Measurements from ENCODE around the gene MGAT3. TPM values are rescaled to one million over a fixed set of nuclear protein-coding genes. Genes with fewer than 3 reads are reported as not detected.

Gene MGAT3
- total and polyA plus RNA-seq, 2 donors (not counting 1 experiment from before 2014, with no cell fraction given): 11.1 to 27.8 TPM

DNA sequence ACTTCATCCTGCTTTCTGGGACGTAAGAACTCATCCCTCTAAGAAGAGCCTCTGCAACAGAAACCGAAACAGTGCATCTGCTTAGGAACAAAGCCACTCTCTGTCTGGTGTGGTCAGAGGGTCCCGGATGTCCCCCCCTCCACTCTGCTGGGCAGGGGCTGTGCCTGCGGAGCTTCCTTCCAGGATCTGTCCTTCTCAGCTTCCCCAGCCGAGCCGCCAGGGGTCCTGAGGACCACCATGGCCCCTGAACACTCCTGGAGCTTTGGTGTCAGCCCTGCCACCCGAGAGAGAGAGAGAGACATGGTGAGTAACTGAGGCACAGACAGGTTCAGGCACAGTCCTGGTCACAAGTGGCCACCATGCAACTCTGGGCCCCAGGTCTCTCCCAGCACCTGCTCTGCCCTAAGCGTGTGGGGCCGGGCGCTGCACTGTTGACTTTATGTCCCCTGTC, 24.4 kb upstream of the MGAT3 start:
- no peak for ATAC-seq (ENCODE audit: low read depth)
- intact Hi-C loops (cut with micrococcal nuclease): no loop called here

DNA sequence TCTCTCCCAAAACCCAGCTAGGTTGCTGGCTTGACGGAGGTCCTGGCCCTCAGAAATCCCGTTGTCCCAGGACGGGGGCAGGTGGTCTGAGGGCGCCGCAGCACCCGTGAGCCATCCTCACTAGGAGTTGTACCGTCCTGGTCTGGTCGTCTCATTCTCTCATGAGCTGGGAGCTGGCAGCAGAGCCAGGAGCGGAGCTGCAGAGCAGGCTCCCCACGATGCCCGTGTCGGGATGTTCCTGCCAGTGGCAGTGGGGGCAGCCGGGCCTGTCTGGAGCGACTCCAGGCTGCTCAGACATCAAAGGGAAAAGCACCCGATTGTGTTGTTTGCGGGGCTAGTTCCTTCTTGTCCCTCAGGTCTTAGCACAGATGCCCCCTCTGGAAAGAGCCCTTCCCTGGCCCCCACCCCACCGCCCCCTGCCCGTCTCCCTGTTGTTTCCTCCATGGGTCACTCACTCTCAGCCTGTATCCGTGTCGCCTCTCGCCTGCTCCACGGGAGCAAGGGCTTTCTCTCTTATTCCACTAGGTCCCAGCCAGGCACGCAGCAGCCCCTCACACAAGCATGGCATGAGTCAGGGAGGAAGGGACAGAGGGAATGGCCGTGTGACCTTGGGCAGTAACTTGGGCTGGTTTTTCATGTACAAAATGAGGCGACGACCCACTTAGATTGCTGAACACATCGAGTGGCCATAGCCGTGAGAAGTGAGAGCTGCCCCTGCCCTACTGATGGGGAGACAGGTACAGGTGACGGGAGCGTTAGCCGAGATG, 23.2 kb upstream of the MGAT3 start:
- CTCF ChIA-PET: interaction anchor here (6.5 kb wide), 1 partner anchor 60 kb away, joined by 37 read pairs; no protein-coding TSS in a partner anchor

More for the DNA sequence above, 24.4 kb upstream of the MGAT3 start:
- Histone ChIP-seq H3K4me1 (ENCODE audit: control insufficient read depth in 2 of 2, insufficient read depth in 2 of 2, low read length in 2 of 2) (peaks cover 3 to 4% of the 10 kb centered on the region in 2 donors), H3K36me3 (replicated peaks in 1 of 2; ENCODE audit: control extremely low read depth in 1 of 2, control insufficient read depth in 1 of 2, extremely low read depth in 1 of 2, insufficient read depth in 2 of 2, low read length in 1 of 2) (peaks cover 0 to 50% of the 10 kb centered on the region in 2 experiments), H3K4me2 (replicated peaks; ENCODE audit: low read depth, low read length, poor library complexity, severe bottlenecking) (no peak overlapping the region), H2AFZ (ENCODE audit: insufficient read depth, low read depth, low read length, poor library complexity, severe bottlenecking) (no peak overlapping the region), H3K27ac (ENCODE audit: low read length in 2 of 2) (no peak overlapping the region), H3K9ac (ENCODE audit: low read length) (no peak overlapping the region), H3K27me3 (replicated peaks in 1 of 4; ENCODE audit: control extremely low read depth in 1 of 4, control insufficient read depth in 3 of 4, insufficient read depth in 4 of 4, low read length in 3 of 4) (no peaks in the 10 kb centered on the region), H3K79me2 (ENCODE audit: control insufficient read depth, insufficient read depth, low read length) (peaks cover under 1% of the 10 kb centered on the region), H3K9me3 (ENCODE audit: control extremely low read depth in 1 of 3, control insufficient read depth in 2 of 3, insufficient read depth in 1 of 3, low read length in 2 of 3) (no peaks in the 10 kb centered on the region), H4K20me1 (ENCODE audit: control insufficient read depth, insufficient read depth, low read length, poor library complexity, severe bottlenecking) (peaks cover 5% of the 10 kb centered on the region), H3K4me3 (ENCODE audit: control extremely low read depth in 1 of 5, extremely low read depth in 1 of 5, insufficient read depth in 1 of 5, low read depth in 2 of 5, low read length in 4 of 5) (no peak overlapping the region)
- no peaks in the 10 kb centered on the region for H3K9me3 Mint-ChIP-seq (ENCODE audit: insufficient read depth)
- CTCF ChIA-PET: no interaction called here
- no peaks in the 10 kb centered on the region for H3K27me3 Mint-ChIP-seq
- H3K4me3 Mint-ChIP-seq: no peak overlapping the region
- no peak for TF ChIP-seq EZH2 (IDR thresholded peaks at IDR 0.05; ENCODE audit: borderline replicate concordance, insufficient read depth, low read depth, low read length, poor library complexity, severe bottlenecking)
- TF ChIP-seq, protein P1, sequence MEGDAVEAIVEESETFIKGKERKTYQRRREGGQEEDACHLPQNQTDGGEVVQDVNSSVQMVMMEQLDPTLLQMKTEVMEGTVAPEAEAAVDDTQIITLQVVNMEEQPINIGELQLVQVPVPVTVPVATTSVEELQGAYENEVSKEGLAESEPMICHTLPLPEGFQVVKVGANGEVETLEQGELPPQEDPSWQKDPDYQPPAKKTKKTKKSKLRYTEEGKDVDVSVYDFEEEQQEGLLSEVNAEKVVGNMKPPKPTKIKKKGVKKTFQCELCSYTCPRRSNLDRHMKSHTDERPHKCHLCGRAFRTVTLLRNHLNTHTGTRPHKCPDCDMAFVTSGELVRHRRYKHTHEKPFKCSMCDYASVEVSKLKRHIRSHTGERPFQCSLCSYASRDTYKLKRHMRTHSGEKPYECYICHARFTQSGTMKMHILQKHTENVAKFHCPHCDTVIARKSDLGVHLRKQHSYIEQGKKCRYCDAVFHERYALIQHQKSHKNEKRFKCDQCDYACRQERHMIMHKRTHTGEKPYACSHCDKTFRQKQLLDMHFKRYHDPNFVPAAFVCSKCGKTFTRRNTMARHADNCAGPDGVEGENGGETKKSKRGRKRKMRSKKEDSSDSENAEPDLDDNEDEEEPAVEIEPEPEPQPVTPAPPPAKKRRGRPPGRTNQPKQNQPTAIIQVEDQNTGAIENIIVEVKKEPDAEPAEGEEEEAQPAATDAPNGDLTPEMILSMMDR (IDR thresholded peaks at IDR 0.05): no peak
- peaks cover 4% of the 10 kb centered on the region for H3K4me1 Mint-ChIP-seq
- WGBS (ENCODE audit: insufficient coverage): 86% methylated on average over 10 of the region's 10 CpGs
- DNase-seq: no peak
- POLR2A ChIA-PET: no interaction called here
- no peak overlapping the region for H3K27ac Mint-ChIP-seq

More for the DNA sequence above, 23.2 kb upstream of the MGAT3 start:
- H3K4me1 Mint-ChIP-seq: peaks cover 11% of the 10 kb centered on the region
- H4K20me1 ChIP-seq (ENCODE audit: control insufficient read depth, insufficient read depth, low read length, poor library complexity, severe bottlenecking): no peaks in the 10 kb centered on the region
- H3K36me3 ChIP-seq (replicated peaks in 1 of 2; ENCODE audit: control extremely low read depth in 1 of 2, control insufficient read depth in 1 of 2, extremely low read depth in 1 of 2, insufficient read depth in 2 of 2, low read length in 1 of 2): peaks cover 0 to 37% of the 10 kb centered on the region in 2 experiments
- H3K9me3 ChIP-seq (ENCODE audit: control extremely low read depth in 1 of 3, control insufficient read depth in 2 of 3, insufficient read depth in 1 of 3, low read length in 2 of 3): no peaks in the 10 kb centered on the region
- peaks cover 6 to 15% of the 10 kb centered on the region in 2 donors for H3K4me1 ChIP-seq (ENCODE audit: control insufficient read depth in 2 of 2, insufficient read depth in 2 of 2, low read length in 2 of 2)
- no peaks in the 10 kb centered on the region for H3K27me3 ChIP-seq (replicated peaks in 1 of 4; ENCODE audit: control extremely low read depth in 1 of 4, control insufficient read depth in 3 of 4, insufficient read depth in 4 of 4, low read length in 3 of 4)
- H3K9ac ChIP-seq (ENCODE audit: low read length): no peak overlapping the region
- no peak overlapping the region for H3K4me3 Mint-ChIP-seq
- H3K79me2 ChIP-seq (ENCODE audit: control insufficient read depth, insufficient read depth, low read length): no peaks in the 10 kb centered on the region
- no peak overlapping the region for H3K27ac Mint-ChIP-seq
- H3K9me3 Mint-ChIP-seq (ENCODE audit: insufficient read depth): no peaks in the 10 kb centered on the region
- POLR2A ChIA-PET: interaction anchor here (0.7 to 2.7 kb wide), 2 partner anchors 13 to 578 kb away, joined by 3 to 6 read pairs; no protein-coding TSS in a partner anchor
- 93% methylated on average over 27 of the region's 31 CpGs for WGBS (ENCODE audit: insufficient coverage)
- no peak overlapping the region for H2AFZ ChIP-seq (ENCODE audit: insufficient read depth, low read depth, low read length, poor library complexity, severe bottlenecking)
- TF ChIP-seq EZH2 (IDR thresholded peaks at IDR 0.05; ENCODE audit: borderline replicate concordance, insufficient read depth, low read depth, low read length, poor library complexity, severe bottlenecking): no peak
- TF ChIP-seq, protein P1 (IDR thresholded peaks at IDR 0.05): no peak
- intact Hi-C loops (cut with micrococcal nuclease): no loop called here
- DNase-seq (no peak), ATAC-seq (ENCODE audit: low read depth) (no peak)
- H3K4me3 ChIP-seq (ENCODE audit: control extremely low read depth in 1 of 5, extremely low read depth in 1 of 5, insufficient read depth in 1 of 5, low read depth in 2 of 5, low read length in 4 of 5): no peak overlapping the region
- H3K27ac ChIP-seq (ENCODE audit: low read length in 2 of 2): no peak overlapping the region
- no peaks in the 10 kb centered on the region for H3K27me3 Mint-ChIP-seq
- H3K4me2 ChIP-seq (replicated peaks; ENCODE audit: low read depth, low read length, poor library complexity, severe bottlenecking): no peak overlapping the region
